Measurements from ENCODE around the gene ZNF219.

The ZNF219 gene

DNA sequence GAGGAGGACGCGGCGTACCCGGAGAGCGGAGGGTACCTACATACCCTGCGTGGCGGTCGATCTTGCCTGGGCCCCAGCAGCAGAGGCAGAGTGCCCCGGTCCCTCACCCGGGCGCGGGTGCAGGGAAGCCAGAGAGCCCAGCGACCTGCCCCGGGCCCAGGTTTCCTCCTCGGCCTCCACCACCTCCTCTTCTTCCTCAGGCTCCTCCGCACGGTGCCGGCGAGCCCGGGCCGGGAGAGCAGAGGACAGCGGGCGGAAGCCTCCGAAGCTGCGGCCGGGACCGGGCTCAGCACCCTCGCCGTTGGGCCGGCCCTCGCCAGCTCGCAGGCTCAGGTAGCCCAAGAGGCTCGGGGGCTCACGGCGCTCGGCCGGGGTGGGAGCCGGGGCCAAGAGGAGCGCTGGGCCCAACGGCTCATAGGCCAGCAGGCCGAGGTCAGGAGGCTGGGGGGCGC is 6.6 kb downstream of the ZNF219 start:
- TF ChIP-seq, protein P1, sequence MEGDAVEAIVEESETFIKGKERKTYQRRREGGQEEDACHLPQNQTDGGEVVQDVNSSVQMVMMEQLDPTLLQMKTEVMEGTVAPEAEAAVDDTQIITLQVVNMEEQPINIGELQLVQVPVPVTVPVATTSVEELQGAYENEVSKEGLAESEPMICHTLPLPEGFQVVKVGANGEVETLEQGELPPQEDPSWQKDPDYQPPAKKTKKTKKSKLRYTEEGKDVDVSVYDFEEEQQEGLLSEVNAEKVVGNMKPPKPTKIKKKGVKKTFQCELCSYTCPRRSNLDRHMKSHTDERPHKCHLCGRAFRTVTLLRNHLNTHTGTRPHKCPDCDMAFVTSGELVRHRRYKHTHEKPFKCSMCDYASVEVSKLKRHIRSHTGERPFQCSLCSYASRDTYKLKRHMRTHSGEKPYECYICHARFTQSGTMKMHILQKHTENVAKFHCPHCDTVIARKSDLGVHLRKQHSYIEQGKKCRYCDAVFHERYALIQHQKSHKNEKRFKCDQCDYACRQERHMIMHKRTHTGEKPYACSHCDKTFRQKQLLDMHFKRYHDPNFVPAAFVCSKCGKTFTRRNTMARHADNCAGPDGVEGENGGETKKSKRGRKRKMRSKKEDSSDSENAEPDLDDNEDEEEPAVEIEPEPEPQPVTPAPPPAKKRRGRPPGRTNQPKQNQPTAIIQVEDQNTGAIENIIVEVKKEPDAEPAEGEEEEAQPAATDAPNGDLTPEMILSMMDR (IDR thresholded peaks at IDR 0.05; ENCODE audit: insufficient read depth, low read depth, low read length, missing control alignments), result no peak
- no peak for DNase-seq (ENCODE audit: low read depth)
- no peak overlapping the region for H3K4me3 ChIP-seq (ENCODE audit: low read length)

- no peak for DNase-seq (ENCODE audit: low read depth)
- TF ChIP-seq, protein P1 (IDR thresholded peaks at IDR 0.05; ENCODE audit: insufficient read depth, low read depth, low read length, missing control alignments), result no peak
- H3K4me3 ChIP-seq (ENCODE audit: low read length), result no peak overlapping the region
Observed at GRCh38 chr14:21090940-21091663, 7.4 kb downstream of the ZNF219 start.

- DNase-seq (ENCODE audit: low read depth), result no peak
- TF ChIP-seq, protein P1 (IDR thresholded peaks at IDR 0.05; ENCODE audit: insufficient read depth, low read depth, low read length, missing control alignments), result peak; percentile 42
Observed at GRCh38 chr14:21090194-21090939, 8.1 kb downstream of the ZNF219 start.

DNA sequence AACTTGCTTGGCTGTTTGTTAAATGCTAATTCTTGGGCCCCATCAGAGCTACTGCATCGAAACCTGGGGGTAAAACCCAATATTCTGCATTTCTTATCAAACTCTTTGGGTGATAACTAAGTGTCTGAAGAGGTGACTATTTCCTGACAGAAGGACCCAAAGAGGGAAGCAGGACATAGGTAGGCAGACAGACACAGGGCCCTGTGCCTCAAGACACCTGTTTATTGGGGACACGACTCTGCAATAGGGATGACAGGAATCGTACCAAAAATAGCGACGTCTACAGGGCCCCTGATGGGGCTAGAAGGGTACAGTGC is 8.6 kb downstream of the ZNF219 start:
- TF ChIP-seq, protein P1 (IDR thresholded peaks at IDR 0.05; ENCODE audit: insufficient read depth, low read depth, low read length, missing control alignments), result no peak
- H3K4me3 ChIP-seq (ENCODE audit: low read length), result no peak overlapping the region
- DNase-seq (ENCODE audit: low read depth), result no peak

More at GRCh38 chr14:21090194-21090939, 8.1 kb downstream of the ZNF219 start:
- no peak overlapping the region for H3K4me3 ChIP-seq (ENCODE audit: low read length)

DNA sequence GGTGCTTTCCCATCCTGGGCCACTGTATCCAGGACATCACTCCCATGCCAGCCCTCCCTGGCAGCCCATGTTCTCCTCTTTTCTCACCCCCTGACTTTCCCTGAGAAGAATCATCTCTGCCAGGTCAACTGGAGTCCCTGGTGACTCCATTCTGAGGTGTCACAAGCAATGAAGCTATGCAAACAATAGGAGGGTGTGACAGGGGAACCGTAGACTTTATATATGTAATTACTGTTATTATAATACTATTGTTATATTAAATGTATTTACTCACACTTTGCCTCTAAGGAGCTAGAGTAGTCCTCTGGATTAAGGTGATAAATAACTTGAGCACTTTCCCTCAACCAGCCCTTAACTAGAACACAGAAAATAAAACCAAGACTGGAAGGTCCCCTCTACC is 9.2 kb downstream of the ZNF219 start:
- TF ChIP-seq, protein P1 (IDR thresholded peaks at IDR 0.05; ENCODE audit: insufficient read depth, low read depth, low read length, missing control alignments), result no peak
- no peak overlapping the region for H3K4me3 ChIP-seq (ENCODE audit: low read length)
- DNase-seq (ENCODE audit: low read depth), result no peak

DNA sequence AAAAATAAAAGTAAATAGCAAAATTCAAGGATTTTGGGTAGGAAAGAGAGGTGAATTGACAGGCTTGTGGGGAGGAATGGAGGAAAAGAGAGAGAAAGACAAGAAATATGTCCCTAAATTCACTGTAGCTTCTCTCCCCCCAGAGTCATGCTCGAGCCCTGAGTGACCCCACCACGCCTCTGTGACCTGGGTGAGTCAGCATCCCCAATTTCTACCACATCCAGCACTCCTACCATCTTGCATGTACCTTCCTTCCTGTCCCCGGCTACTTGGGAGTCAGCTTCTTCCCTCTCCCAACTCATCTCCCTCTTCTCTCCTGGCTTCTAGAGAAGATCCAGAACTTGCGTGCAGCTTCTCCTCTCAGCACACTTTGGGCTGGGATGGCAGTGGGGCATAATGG is 9.8 kb downstream of the ZNF219 start:
- no peak overlapping the region for H3K4me3 ChIP-seq (ENCODE audit: low read length)
- DNase-seq (ENCODE audit: low read depth), result no peak
- TF ChIP-seq, protein P1 (IDR thresholded peaks at IDR 0.05; ENCODE audit: insufficient read depth, low read depth, low read length, missing control alignments), result no peak
